Endothelial cell of umbilical vein (primary cell): Measurements from ENCODE around the gene KCNK16. TPM values are rescaled to one million over a fixed set of nuclear protein-coding genes. Genes with fewer than 3 reads are reported as not detected.
A peak's percentile ranks its signal among the peaks of the same experiment; 100 is the strongest.

Source experiments
- BruUV-seq: library from RNA; stranded (reverse); fragments of 400-500 nt; replicated peaks from 2 replicates; lab custom pipeline; 2021; lab: Mats Ljungman, UMichigan
- CTCF ChIA-PET: fragments of 300-600, 350-600 bp; sonication (Branson Sonifier 250); formaldehyde crosslinking; loops from one replicate; lab custom pipeline; 2021; ENCODE audit warnings: antibody characterized with exemption, inconsistent platforms; lab: Charles Lee
- POLR2A ChIA-PET: fragments of 300-600, 350-600 bp; sonication (Branson Sonifier 250); formaldehyde crosslinking; loops from one replicate; lab custom pipeline; 2021; ENCODE audit warnings: antibody characterized with exemption, inconsistent platforms; lab: Charles Lee
- DNase-seq: peaks from one replicate; pipeline ENCODE4 v3.0.0-alpha.2; 2011; ENCODE audit warnings: low read depth, low spot score
- FAIRE-seq: peaks from 2 replicates; lab custom pipeline; 2011; peaks lifted over from hg19 to GRCh38; lab: Jason Lieb, UNC
- H2AFZ ChIP-seq: 2 replicates; pipeline ENCODE4 v1.6.0; 2012; ENCODE audit warnings: low read depth, low read length, control low read depth, inconsistent platforms
- H3K27ac ChIP-seq: 2 replicates; pipeline ENCODE4 v1.5.1; 2011; ENCODE audit warnings: low read depth, mild to moderate bottlenecking, control low read depth, low read length, moderate library complexity; ENCODE audit not compliant: insufficient read depth
- H3K27me3 ChIP-seq, 2 experiments: 2 replicates each; pipeline versions ENCODE4 v1.6.0 to v1.6.1; 2011; ENCODE audit warnings: low read length in 2 of 2, mixed read lengths in 1 of 2; ENCODE audit not compliant: control insufficient read depth in 2 of 2, insufficient read depth in 2 of 2
- H3K36me3 ChIP-seq, 2 experiments: 2 replicates in 1 of 2; 3 replicates in 1 of 2; pipeline ENCODE4 v1.5.1; 2011; ENCODE audit warnings: low read length in 2 of 2, mild to moderate bottlenecking in 1 of 2, moderate library complexity in 1 of 2; ENCODE audit not compliant: control insufficient read depth in 2 of 2, insufficient read depth in 2 of 2; ENCODE audit errors: extremely low read depth in 1 of 2
- H3K4me1 ChIP-seq: 3 replicates; pipeline ENCODE4 v1.5.1; 2011; ENCODE audit warnings: mild to moderate bottlenecking, low read length; ENCODE audit not compliant: control insufficient read depth, insufficient read depth; ENCODE audit errors: extremely low read depth
- H3K4me2 ChIP-seq: 2 replicates; pipeline ENCODE4 v1.6.1; 2011; ENCODE audit warnings: low read length, control low read depth, mixed read lengths; ENCODE audit not compliant: insufficient read depth
- H3K4me3 ChIP-seq, 3 experiments: fragments of 200-600 bp in 1 of 3; sonication (generic), shearing (Covaris generic) in 1 of 3; replicated peaks in 1 of 3; 2 replicates each; pipeline ENCODE4 v1.5.1; 2011 to 2016; ENCODE audit warnings: control low read depth in 3 of 3, low read length in 3 of 3, mild to moderate bottlenecking in 2 of 3, inconsistent platforms in 1 of 3, low read depth in 1 of 3, moderate library complexity in 1 of 3; ENCODE audit not compliant: insufficient read depth in 1 of 3
- H3K79me2 ChIP-seq: 2 replicates; pipeline ENCODE4 v1.6.0; 2012; ENCODE audit warnings: low read length, inconsistent platforms; ENCODE audit not compliant: control insufficient read depth, insufficient read depth
- H3K9ac ChIP-seq: replicated peaks from 2 replicates; pipeline ENCODE3; 2011; ENCODE audit warnings: low read length, control low read depth; ENCODE audit not compliant: insufficient read depth; ENCODE audit errors: extremely low read depth
- H3K9me1 ChIP-seq: replicated peaks from 3 replicates; pipeline ENCODE4 v1.6.0; 2011; ENCODE audit warnings: mild to moderate bottlenecking, low read length; ENCODE audit not compliant: control insufficient read depth, insufficient read depth; ENCODE audit errors: extremely low read depth
- H3K9me3 ChIP-seq: replicated peaks from 2 replicates; pipeline ENCODE4 v1.5.1; 2012; ENCODE audit warnings: low read length, inconsistent platforms; ENCODE audit not compliant: control insufficient read depth, insufficient read depth
- H4K20me1 ChIP-seq: replicated peaks from 2 replicates; pipeline ENCODE3; 2011; ENCODE audit warnings: mild to moderate bottlenecking, low read length; ENCODE audit not compliant: control insufficient read depth, insufficient read depth; ENCODE audit errors: extremely low read depth
- EZH2 ChIP-seq: IDR thresholded peaks from 2 replicates; pipeline ENCODE4 v1.6.1; 2012; ENCODE audit warnings: borderline replicate concordance, low read depth, mild to moderate bottlenecking, moderate library complexity, low read length, inconsistent platforms; ENCODE audit not compliant: severe bottlenecking
- FOS ChIP-seq: IDR thresholded peaks from 2 replicates; pipeline ENCODE4 v1.6.1; 2011; ENCODE audit warnings: mild to moderate bottlenecking, low read length, moderate library complexity, borderline replicate concordance; ENCODE audit not compliant: insufficient read depth
- GATA2 ChIP-seq: IDR thresholded peaks from 2 replicates; pipeline ENCODE4 v1.7.0; 2011; ENCODE audit warnings: low read depth, mild to moderate bottlenecking, moderate library complexity, mixed read lengths, low read length; ENCODE audit not compliant: insufficient read length, insufficient read depth
- MYC ChIP-seq: IDR thresholded peaks from one replicate; pipeline ENCODE4 v1.6.1; 2011; ENCODE audit warnings: mild to moderate bottlenecking, low read depth, low read length
- dilution Hi-C: fragments of 300-500 bp; cut with MboI; formaldehyde crosslinking; loops from one replicate; pipeline ENCODE4 v1.15.0; 2019; ENCODE audit warnings: low sequenced_read_pairs; ENCODE audit not compliant: extremely low pct_ligation_motif_present
- intact Hi-C: fragments of 100-400 bp; cut with micrococcal nuclease; formaldehyde crosslinking; loops from one replicate; pipeline ENCODE4 v1.10.0; 2022
- polyA plus RNA-seq, 4 experiments: library from polyadenylated mRNA; depleted of rRNA in 3 of 4; stranded (reverse) in 3 of 4; unstranded in 1 of 4; fragments of >200 nt; gene quantifications; 2 replicates each; pipeline versions ENCODE4 v1.2.1 to v1.2.3, GENCODE V29; 2011 to 2012; ENCODE audit warnings: missing spikeins in 1 of 4
- total RNA-seq: library from RNA; stranded (reverse); gene quantifications from 2 replicates; pipeline ENCODE4 v1.2.3, GENCODE V29; 2021

Gene KCNK16
- total and polyA plus RNA-seq, 2 donors (not counting 3 experiments of a cell fraction or from before 2014, with no cell fraction given) = not detected

DNA sequence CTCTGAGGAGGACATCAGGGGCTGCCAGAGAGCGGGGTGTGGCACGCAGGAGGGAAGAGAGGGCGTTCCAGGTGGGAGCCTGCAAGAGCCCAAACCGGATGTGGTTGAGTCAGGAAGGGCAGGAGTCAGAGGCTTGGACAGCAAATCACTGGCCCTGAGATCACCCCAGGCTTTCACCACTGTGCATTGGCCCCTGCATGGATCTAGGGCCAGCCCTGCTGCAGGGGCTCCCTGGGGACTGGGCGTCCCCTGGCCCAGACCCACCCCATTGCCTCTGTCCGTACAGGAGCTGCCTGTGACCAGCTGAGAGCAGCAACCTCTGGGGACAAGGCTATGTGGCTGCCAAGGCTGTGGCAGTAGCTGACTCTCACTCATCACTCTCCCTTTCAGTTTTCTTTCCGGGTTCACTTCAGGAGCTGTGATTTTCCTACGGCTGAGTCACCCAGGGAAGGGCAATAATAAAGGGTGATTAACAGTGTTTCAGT, 42.2 kb downstream of the KCNK16 start:
- no peaks in the 10 kb centered on the region for H3K9me1 ChIP-seq
- H4K20me1 ChIP-seq = no peaks in the 10 kb centered on the region
- no peak overlapping the region for H3K4me3 ChIP-seq
- FAIRE-seq (no peak), DNase-seq (no peak)
- ChIA-PET POLR2A (no interaction called here), CTCF (interaction anchor here (0.7 kb wide), 1 partner anchor 23 kb away, joined by 3 read pairs; no protein-coding TSS in a partner anchor)
- no peak overlapping the region for H3K27ac ChIP-seq
- dilution Hi-C loops (no loop called here), intact Hi-C loops (no loop called here)
- no peak overlapping the region for H3K9ac ChIP-seq
- no peaks in the 10 kb centered on the region for H3K27me3 ChIP-seq
- H3K4me1 ChIP-seq = no peaks in the 10 kb centered on the region
- no peak for TF ChIP-seq MYC
- peak; percentile 36 for TF ChIP-seq FOS
- no peaks in the 10 kb centered on the region for H3K36me3 ChIP-seq
- H3K79me2 ChIP-seq = no peaks in the 10 kb centered on the region
- H3K9me3 ChIP-seq = no peaks in the 10 kb centered on the region
- BruUV-seq = no TSS peak
- no peak overlapping the region for H3K4me2 ChIP-seq
- H2AFZ ChIP-seq = no peak overlapping the region

DNA sequence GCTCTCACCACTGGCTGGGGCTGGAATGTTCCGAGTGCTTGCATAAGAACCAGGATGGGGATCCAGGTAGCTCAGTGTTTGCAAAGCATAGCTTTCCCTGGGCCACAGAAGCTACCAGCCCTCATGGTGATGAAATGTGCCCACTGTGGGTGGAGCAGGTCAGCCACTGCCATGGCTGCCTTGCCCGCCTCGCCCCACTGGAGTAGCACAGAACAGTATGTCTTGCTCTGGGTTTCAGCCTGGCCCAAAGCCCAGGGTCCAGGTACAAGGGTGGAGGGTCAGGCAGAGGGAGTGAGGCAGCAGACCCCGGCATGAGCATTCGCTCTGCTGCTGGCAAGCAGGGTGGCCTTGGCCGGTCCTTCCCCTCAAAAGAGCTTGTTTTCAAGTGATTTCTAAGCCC, 43.0 kb downstream of the KCNK16 start:
- H3K9me3 ChIP-seq = no peaks in the 10 kb centered on the region
- POLR2A ChIA-PET = no interaction called here
- H3K27ac ChIP-seq = no peak overlapping the region
- H3K4me3 ChIP-seq = no peak overlapping the region
- no TSS peak for BruUV-seq
- H3K4me1 ChIP-seq = no peaks in the 10 kb centered on the region
- no peak overlapping the region for H3K9ac ChIP-seq
- dilution Hi-C loops (no loop called here), intact Hi-C loops (no loop called here)
- CTCF ChIA-PET = no interaction called here
- TF ChIP-seq GATA2 (no peak), FOS (no peak), MYC (no peak), EZH2 (no peak)
- H3K27me3 ChIP-seq = no peaks in the 10 kb centered on the region
- DNase-seq = no peak
- no peaks in the 10 kb centered on the region for H3K9me1 ChIP-seq
- H4K20me1 ChIP-seq = no peaks in the 10 kb centered on the region
- FAIRE-seq = no peak
- no peak overlapping the region for H2AFZ ChIP-seq
- no peak overlapping the region for H3K4me2 ChIP-seq
- H3K36me3 ChIP-seq = no peaks in the 10 kb centered on the region
- H3K79me2 ChIP-seq = no peaks in the 10 kb centered on the region
